ENCODE measurements around the gene GRB10.

DNA sequence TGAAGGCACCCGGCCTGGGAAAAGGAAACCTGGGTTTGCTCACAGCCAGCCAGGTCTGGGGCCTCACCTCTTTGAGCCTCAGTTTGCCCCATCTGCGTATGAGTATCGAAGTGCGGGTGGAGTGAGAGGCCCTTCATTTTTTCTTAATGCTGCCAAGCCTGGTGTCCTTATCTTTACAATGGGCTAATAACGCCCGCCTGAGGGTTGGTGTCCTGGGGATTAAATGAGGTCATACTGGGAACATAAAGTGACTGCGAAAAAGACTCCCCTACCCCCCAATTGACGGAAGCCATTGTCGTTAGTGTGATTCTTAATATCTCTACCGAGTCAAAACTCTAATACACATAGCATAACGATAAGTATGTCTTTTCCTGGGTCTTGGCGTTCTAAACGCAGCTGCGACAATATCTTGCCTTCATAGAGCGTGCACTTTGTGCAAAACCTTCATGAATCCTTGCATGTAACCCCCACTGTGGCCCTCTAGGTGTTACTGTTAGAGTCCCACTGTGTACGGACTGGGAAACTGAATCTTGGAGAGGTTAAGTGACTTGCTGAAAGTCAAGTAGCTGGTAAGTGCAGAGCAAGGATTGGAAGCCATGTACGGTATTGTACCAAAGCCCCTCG is 11.4 kb upstream of the GRB10 start:
- TF ChIP-seq, protein P1, sequence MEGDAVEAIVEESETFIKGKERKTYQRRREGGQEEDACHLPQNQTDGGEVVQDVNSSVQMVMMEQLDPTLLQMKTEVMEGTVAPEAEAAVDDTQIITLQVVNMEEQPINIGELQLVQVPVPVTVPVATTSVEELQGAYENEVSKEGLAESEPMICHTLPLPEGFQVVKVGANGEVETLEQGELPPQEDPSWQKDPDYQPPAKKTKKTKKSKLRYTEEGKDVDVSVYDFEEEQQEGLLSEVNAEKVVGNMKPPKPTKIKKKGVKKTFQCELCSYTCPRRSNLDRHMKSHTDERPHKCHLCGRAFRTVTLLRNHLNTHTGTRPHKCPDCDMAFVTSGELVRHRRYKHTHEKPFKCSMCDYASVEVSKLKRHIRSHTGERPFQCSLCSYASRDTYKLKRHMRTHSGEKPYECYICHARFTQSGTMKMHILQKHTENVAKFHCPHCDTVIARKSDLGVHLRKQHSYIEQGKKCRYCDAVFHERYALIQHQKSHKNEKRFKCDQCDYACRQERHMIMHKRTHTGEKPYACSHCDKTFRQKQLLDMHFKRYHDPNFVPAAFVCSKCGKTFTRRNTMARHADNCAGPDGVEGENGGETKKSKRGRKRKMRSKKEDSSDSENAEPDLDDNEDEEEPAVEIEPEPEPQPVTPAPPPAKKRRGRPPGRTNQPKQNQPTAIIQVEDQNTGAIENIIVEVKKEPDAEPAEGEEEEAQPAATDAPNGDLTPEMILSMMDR (IDR thresholded peaks at IDR 0.05; ENCODE audit: low read depth, low read length, missing input control), result no peak
- TF ChIP-seq, protein P2, sequence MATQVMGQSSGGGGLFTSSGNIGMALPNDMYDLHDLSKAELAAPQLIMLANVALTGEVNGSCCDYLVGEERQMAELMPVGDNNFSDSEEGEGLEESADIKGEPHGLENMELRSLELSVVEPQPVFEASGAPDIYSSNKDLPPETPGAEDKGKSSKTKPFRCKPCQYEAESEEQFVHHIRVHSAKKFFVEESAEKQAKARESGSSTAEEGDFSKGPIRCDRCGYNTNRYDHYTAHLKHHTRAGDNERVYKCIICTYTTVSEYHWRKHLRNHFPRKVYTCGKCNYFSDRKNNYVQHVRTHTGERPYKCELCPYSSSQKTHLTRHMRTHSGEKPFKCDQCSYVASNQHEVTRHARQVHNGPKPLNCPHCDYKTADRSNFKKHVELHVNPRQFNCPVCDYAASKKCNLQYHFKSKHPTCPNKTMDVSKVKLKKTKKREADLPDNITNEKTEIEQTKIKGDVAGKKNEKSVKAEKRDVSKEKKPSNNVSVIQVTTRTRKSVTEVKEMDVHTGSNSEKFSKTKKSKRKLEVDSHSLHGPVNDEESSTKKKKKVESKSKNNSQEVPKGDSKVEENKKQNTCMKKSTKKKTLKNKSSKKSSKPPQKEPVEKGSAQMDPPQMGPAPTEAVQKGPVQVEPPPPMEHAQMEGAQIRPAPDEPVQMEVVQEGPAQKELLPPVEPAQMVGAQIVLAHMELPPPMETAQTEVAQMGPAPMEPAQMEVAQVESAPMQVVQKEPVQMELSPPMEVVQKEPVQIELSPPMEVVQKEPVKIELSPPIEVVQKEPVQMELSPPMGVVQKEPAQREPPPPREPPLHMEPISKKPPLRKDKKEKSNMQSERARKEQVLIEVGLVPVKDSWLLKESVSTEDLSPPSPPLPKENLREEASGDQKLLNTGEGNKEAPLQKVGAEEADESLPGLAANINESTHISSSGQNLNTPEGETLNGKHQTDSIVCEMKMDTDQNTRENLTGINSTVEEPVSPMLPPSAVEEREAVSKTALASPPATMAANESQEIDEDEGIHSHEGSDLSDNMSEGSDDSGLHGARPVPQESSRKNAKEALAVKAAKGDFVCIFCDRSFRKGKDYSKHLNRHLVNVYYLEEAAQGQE (IDR thresholded peaks at IDR 0.05), result no peak
- TF ChIP-seq GABPA (IDR thresholded peaks at IDR 0.05 in 1 of 2, conservative IDR thresholded peaks at IDR 0.05 in 1 of 2) (no peak), EGR1 (IDR thresholded peaks at IDR 0.05; ENCODE audit: low read depth in 2 of 2) (no peak), SP1 (IDR thresholded peaks at IDR 0.05) (no peak), TAF1 (conservative IDR thresholded peaks at IDR 0.05) (no peak), YY1 (IDR thresholded peaks at IDR 0.05) (no peak), JUND (IDR thresholded peaks at IDR 0.05) (no peak), FOXA1 (IDR thresholded peaks at IDR 0.05) (no peak), RAD21 (IDR thresholded peaks at IDR 0.05) (no peak), HNF4A (conservative IDR thresholded peaks at IDR 0.05) (no peak), HNF4G (IDR thresholded peaks at IDR 0.05) (no peak), RXRA (IDR thresholded peaks at IDR 0.05) (no peak)
- TF ChIP-seq, protein P3, sequence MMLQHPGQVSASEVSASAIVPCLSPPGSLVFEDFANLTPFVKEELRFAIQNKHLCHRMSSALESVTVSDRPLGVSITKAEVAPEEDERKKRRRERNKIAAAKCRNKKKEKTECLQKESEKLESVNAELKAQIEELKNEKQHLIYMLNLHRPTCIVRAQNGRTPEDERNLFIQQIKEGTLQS (IDR thresholded peaks at IDR 0.05), result no peak
